Panc1 (cell line): ENCODE measurements around the gene TTLL4. TPM values are rescaled to one million over a fixed set of nuclear protein-coding genes. Genes with fewer than 3 reads are reported as not detected.

Experiments
- ATAC-seq: fragments of 200-7000 bp; cut with Tn5 transposase; 2 replicates; pipeline ENCODE4 v1.9.1; 2020; ENCODE audit warnings: mild to moderate bottlenecking, moderate library complexity
- BruUV-seq: library from RNA; stranded (reverse); fragments of 400-500 nt; replicated peaks from 2 replicates; lab custom pipeline; 2021; lab: Mats Ljungman, UMichigan
- CTCF ChIA-PET: fragments of 300-600 bp; sonication (Branson Sonifier 250); formaldehyde crosslinking; loops from one replicate; lab custom pipeline; 2022; ENCODE audit warnings: antibody characterized with exemption; lab: Charles Lee
- POLR2A ChIA-PET: fragments of 300-600 bp; sonication (Branson Sonifier 250); formaldehyde crosslinking; loops from one replicate; lab custom pipeline; 2022; ENCODE audit warnings: antibody characterized with exemption; lab: Charles Lee
- DNase-seq: peaks from one replicate; pipeline ENCODE4 v3.0.0-alpha.2; 2010; ENCODE audit warnings: low read depth, low spot score
- H3K27ac ChIP-seq: 2 replicates; pipeline ENCODE4 v1.5.1; 2011; ENCODE audit warnings: mild to moderate bottlenecking, low read length, inconsistent platforms
- H3K27me3 ChIP-seq: fragments of 200-500 bp; sonication (Bioruptor generic); 2 replicates; pipeline ENCODE4 v1.6.0; 2014; ENCODE audit warnings: low read length, inconsistent platforms; ENCODE audit not compliant: control insufficient read depth, insufficient read depth
- H3K36me3 ChIP-seq: fragments of 200-500 bp; sonication (Bioruptor generic); 2 replicates; pipeline ENCODE4 v1.5.1; 2014; ENCODE audit warnings: inconsistent platforms, mild to moderate bottlenecking, low read length, moderate library complexity; ENCODE audit not compliant: control insufficient read depth, insufficient read depth
- H3K4me1 ChIP-seq: 2 replicates; pipeline ENCODE4 v1.5.1; 2011; ENCODE audit warnings: inconsistent platforms, mild to moderate bottlenecking, low read length, moderate library complexity; ENCODE audit not compliant: control insufficient read depth, insufficient read depth
- H3K4me3 ChIP-seq, 2 experiments: 2 replicates each; pipeline ENCODE4 v1.5.1; 2011 to 2012; ENCODE audit warnings: low read depth in 2 of 2, low read length in 2 of 2, mild to moderate bottlenecking in 2 of 2, inconsistent platforms in 1 of 2, moderate library complexity in 1 of 2
- H3K9me3 ChIP-seq: fragments of 200-500 bp; sonication (Bioruptor generic); 2 replicates; pipeline ENCODE4 v1.5.1; 2014; ENCODE audit warnings: low read depth, mild to moderate bottlenecking, inconsistent platforms, low read length, moderate library complexity; ENCODE audit not compliant: control insufficient read depth, insufficient read depth
- POLR2AphosphoS5 ChIP-seq: IDR thresholded peaks from 2 replicates; pipeline ENCODE4 v1.6.1; 2012; ENCODE audit warnings: mild to moderate bottlenecking, low read depth, low read length, moderate library complexity
- SIN3A ChIP-seq: IDR thresholded peaks from 2 replicates; pipeline ENCODE4 v1.6.1; 2012; ENCODE audit warnings: low read depth, mild to moderate bottlenecking, low read length, moderate library complexity, borderline replicate concordance; ENCODE audit not compliant: insufficient read depth
- TCF7L2 ChIP-seq: IDR thresholded peaks from 2 replicates; pipeline ENCODE4 v1.6.1; 2011; ENCODE audit warnings: mild to moderate bottlenecking, low read depth, low read length, inconsistent platforms
- in situ Hi-C: cut with HindIII; loops from 2 replicates; pipeline ENCODE4 v1.10.0; 2016; ENCODE audit warnings: low sequenced_read_pairs, low pct_unique_long_range_greater_than_20kb
- intact Hi-C: fragments of 100-400 bp; cut with micrococcal nuclease; formaldehyde crosslinking; loops from one replicate; pipeline ENCODE4 v1.10.0; 2022; ENCODE audit not compliant: unreplicated experiment
- total RNA-seq: library from RNA; stranded (reverse); gene quantifications from one replicate; pipeline ENCODE4 v1.2.1, GENCODE V29; 2021; ENCODE audit not compliant: unreplicated experiment
- TF ChIP-seq, protein P1 (sequence below), 2 experiments: IDR thresholded peaks; 2 replicates each; pipeline ENCODE4 v1.6.1; 2011 to 2012; ENCODE audit warnings: low read depth in 2 of 2, control low read depth in 1 of 2, low read length in 1 of 2, mild to moderate bottlenecking in 1 of 2, moderate library complexity in 1 of 2; ENCODE audit not compliant: insufficient read depth in 1 of 2
- TF ChIP-seq, protein P2 (sequence below): fragments of 450-650 bp; IDR thresholded peaks from 2 replicates; pipeline ENCODE4 v1.5.1; 2017; ENCODE audit warnings: mild to moderate bottlenecking

Gene TTLL4
- total RNA-seq, 1 experiment from 2014 or later, result 45.6 TPM

DNA sequence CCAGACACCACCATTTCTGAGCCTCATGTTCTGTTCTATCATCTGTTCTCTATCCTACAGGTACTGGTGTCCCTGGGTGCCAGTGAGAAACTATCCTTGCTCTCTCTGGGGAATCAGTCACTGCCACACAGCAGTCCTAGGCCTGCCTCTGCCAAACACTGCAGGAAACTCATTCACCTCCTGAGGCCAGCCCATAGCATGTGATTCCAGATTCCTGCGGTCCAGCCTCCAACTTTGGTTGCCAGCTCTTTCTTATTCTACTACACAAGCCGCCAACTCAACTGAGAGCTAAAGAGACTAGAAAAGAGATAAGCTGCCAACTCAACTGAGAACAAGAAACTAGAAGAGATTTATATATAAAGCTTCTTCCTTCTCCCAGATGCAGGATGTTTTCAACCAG lies 8.8 kb upstream of the TTLL4 start:
- Histone ChIP-seq H3K27ac (no peak overlapping the region), H3K9me3 (no peaks in the 10 kb centered on the region), H3K4me3 (no peak overlapping the region), H3K36me3 (0 out of 2 replicates have a peak, but pooled peaks cover 3% of the 10 kb centered on the region), H3K4me1 (no peaks in the 10 kb centered on the region), H3K27me3 (no peaks in the 10 kb centered on the region)
- in situ Hi-C loops (no loop called here), intact Hi-C loops (no loop called here)
- ATAC-seq (no peak), DNase-seq (no peak)
- CTCF ChIA-PET, result no interaction called here
- TF ChIP-seq TCF7L2 (no peak), SIN3A (no peak)
- TF ChIP-seq, protein P1, sequence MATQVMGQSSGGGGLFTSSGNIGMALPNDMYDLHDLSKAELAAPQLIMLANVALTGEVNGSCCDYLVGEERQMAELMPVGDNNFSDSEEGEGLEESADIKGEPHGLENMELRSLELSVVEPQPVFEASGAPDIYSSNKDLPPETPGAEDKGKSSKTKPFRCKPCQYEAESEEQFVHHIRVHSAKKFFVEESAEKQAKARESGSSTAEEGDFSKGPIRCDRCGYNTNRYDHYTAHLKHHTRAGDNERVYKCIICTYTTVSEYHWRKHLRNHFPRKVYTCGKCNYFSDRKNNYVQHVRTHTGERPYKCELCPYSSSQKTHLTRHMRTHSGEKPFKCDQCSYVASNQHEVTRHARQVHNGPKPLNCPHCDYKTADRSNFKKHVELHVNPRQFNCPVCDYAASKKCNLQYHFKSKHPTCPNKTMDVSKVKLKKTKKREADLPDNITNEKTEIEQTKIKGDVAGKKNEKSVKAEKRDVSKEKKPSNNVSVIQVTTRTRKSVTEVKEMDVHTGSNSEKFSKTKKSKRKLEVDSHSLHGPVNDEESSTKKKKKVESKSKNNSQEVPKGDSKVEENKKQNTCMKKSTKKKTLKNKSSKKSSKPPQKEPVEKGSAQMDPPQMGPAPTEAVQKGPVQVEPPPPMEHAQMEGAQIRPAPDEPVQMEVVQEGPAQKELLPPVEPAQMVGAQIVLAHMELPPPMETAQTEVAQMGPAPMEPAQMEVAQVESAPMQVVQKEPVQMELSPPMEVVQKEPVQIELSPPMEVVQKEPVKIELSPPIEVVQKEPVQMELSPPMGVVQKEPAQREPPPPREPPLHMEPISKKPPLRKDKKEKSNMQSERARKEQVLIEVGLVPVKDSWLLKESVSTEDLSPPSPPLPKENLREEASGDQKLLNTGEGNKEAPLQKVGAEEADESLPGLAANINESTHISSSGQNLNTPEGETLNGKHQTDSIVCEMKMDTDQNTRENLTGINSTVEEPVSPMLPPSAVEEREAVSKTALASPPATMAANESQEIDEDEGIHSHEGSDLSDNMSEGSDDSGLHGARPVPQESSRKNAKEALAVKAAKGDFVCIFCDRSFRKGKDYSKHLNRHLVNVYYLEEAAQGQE (IDR thresholded peaks at IDR 0.05; ENCODE audit: insufficient read depth in 1 of 2, low read depth in 2 of 2, low read length in 1 of 2), result no peak
- BruUV-seq, result no TSS peak
- POLR2A ChIA-PET, result no interaction called here

DNA sequence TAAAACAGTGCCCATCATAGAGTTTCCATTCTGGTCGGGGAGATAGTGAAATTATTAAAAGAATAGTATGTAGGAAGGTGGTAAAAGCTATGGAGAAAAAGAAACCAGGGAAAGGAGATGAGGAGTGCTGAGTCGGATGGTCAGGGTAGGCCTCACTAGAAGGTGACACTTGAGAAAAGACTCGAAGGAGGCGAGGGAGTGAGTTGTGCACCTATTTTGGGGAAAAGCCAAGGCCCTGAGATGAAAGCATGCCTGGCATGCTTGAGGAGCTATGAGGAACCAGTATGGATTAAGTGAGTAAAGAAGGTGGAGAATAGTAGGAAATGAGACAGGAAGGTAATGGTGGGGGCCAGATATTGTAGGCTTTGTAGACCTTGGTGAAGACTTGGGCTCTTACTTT lies 7.3 kb upstream of the TTLL4 start:
- Histone ChIP-seq H3K36me3 (0 out of 2 replicates have a peak, but pooled peaks cover 3% of the 10 kb centered on the region), H3K9me3 (no peaks in the 10 kb centered on the region), H3K4me1 (no peaks in the 10 kb centered on the region), H3K4me3 (no peak overlapping the region), H3K27me3 (no peaks in the 10 kb centered on the region), H3K27ac (no peak overlapping the region)
- in situ Hi-C loops, result no loop called here
- ATAC-seq (no peak), DNase-seq (no peak)
- ChIA-PET POLR2A (no interaction called here), CTCF (no interaction called here)
- TF ChIP-seq SIN3A, result no peak
- TF ChIP-seq, protein P1 (IDR thresholded peaks at IDR 0.05; ENCODE audit: insufficient read depth in 1 of 2, low read depth in 2 of 2, low read length in 1 of 2), result no peak
- no peak for TF ChIP-seq POLR2AphosphoS5
- no peak for TF ChIP-seq TCF7L2
- TF ChIP-seq, protein P2, sequence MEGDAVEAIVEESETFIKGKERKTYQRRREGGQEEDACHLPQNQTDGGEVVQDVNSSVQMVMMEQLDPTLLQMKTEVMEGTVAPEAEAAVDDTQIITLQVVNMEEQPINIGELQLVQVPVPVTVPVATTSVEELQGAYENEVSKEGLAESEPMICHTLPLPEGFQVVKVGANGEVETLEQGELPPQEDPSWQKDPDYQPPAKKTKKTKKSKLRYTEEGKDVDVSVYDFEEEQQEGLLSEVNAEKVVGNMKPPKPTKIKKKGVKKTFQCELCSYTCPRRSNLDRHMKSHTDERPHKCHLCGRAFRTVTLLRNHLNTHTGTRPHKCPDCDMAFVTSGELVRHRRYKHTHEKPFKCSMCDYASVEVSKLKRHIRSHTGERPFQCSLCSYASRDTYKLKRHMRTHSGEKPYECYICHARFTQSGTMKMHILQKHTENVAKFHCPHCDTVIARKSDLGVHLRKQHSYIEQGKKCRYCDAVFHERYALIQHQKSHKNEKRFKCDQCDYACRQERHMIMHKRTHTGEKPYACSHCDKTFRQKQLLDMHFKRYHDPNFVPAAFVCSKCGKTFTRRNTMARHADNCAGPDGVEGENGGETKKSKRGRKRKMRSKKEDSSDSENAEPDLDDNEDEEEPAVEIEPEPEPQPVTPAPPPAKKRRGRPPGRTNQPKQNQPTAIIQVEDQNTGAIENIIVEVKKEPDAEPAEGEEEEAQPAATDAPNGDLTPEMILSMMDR, result no peak
- BruUV-seq, result no TSS peak
- intact Hi-C loops, result no loop called here
